ENCODE results near the gene RXFP2. TPM values are rescaled to one million over a fixed set of nuclear protein-coding genes. Genes with fewer than 3 reads are reported as not detected.

Gene RXFP2
- total and polyA plus RNA-seq, 2 experiments from 2014 or later = not detected

- H3K9me3 ChIP-seq (ENCODE audit: low read depth) = no peaks in the 10 kb centered on the region
- H3K27me3 ChIP-seq = peaks cover 53% of the 10 kb centered on the region
- H3K4me3 ChIP-seq = no peak overlapping the region
- no peaks in the 10 kb centered on the region for H3K4me1 ChIP-seq (ENCODE audit: low read depth)
- H3K27ac ChIP-seq = no peak overlapping the region
- no peaks in the 10 kb centered on the region for H3K36me3 ChIP-seq
- TF ChIP-seq CTCF (IDR thresholded peaks at IDR 0.05; ENCODE audit: low read depth, low read length) = no peak
- DNase-seq (ENCODE audit: low read depth in 1 of 2, low spot score in 1 of 2) = no peak
Measured at GRCh38 chr13:31849206-31849605, 109.9 kb downstream of the RXFP2 start.

GRCh38 chr13:31850041-31850555 is 110.8 kb downstream of the RXFP2 start:
- Histone ChIP-seq H3K36me3 (no peaks in the 10 kb centered on the region), H3K27me3 (peaks cover 44% of the 10 kb centered on the region), H3K9me3 (ENCODE audit: low read depth) (no peaks in the 10 kb centered on the region), H3K4me1 (ENCODE audit: low read depth) (no peaks in the 10 kb centered on the region), H3K27ac (no peak overlapping the region), H3K4me3 (no peak overlapping the region)
- TF ChIP-seq CTCF (IDR thresholded peaks at IDR 0.05; ENCODE audit: low read depth, low read length) = no peak
- DNase-seq (ENCODE audit: low read depth in 1 of 2, low spot score in 1 of 2) = no peak

GRCh38 chr13:31851216-31851615 is 111.9 kb downstream of the RXFP2 start:
- H3K4me3 ChIP-seq = no peak overlapping the region
- peaks cover 35% of the 10 kb centered on the region for H3K27me3 ChIP-seq
- H3K27ac ChIP-seq = no peak overlapping the region
- H3K36me3 ChIP-seq = no peaks in the 10 kb centered on the region
- TF ChIP-seq CTCF (IDR thresholded peaks at IDR 0.05; ENCODE audit: low read depth, low read length) = no peak
- no peaks in the 10 kb centered on the region for H3K9me3 ChIP-seq (ENCODE audit: low read depth)
- no peak for DNase-seq (ENCODE audit: low read depth in 1 of 2, low spot score in 1 of 2)
- no peaks in the 10 kb centered on the region for H3K4me1 ChIP-seq (ENCODE audit: low read depth)

Data from cardiac muscle cell (in vitro differentiated cells and primary cell).